Progenitor cell of endocrine pancreas (in vitro differentiated cells): Measurements from ENCODE around the gene C10orf53. TPM values are rescaled to one million over a fixed set of nuclear protein-coding genes. Genes with fewer than 3 reads are reported as not detected.

Experiments
- DNase-seq: peaks from one replicate; pipeline ENCODE4 v3.0.0; 2021; ENCODE audit warnings: low spot score; ENCODE audit not compliant: unreplicated experiment
- H3K27ac Mint-ChIP-seq: 2 replicates; pipeline ENCODE4 v1.8.0; 2021; ENCODE audit warnings: mild to moderate bottlenecking, moderate library complexity, mixed read lengths
- H3K27me3 Mint-ChIP-seq: 2 replicates; pipeline ENCODE4 v1.8.0; 2021; ENCODE audit warnings: mixed read lengths
- H3K36me3 Mint-ChIP-seq: 2 replicates; pipeline ENCODE4 v1.8.0; 2022; ENCODE audit warnings: mixed read lengths; ENCODE audit not compliant: insufficient read depth
- H3K4me1 Mint-ChIP-seq: 2 replicates; pipeline ENCODE4 v1.8.0; 2021; ENCODE audit warnings: low read depth, mixed read lengths
- H3K4me3 Mint-ChIP-seq: 2 replicates; pipeline ENCODE4 v1.8.0; 2021; ENCODE audit warnings: low read depth, mild to moderate bottlenecking, moderate library complexity, mixed read lengths
- H3K9me3 Mint-ChIP-seq: 2 replicates; pipeline ENCODE4 v1.8.0; 2021; ENCODE audit warnings: low read depth, mixed read lengths
- CTCF ChIP-seq: fragments of 200-600 bp; sonication (generic); IDR thresholded peaks from one replicate; pipeline ENCODE4 v1.5.0; 2021; ENCODE audit warnings: antibody characterized with exemption, mild to moderate bottlenecking; ENCODE audit not compliant: unreplicated experiment
- total RNA-seq: library from RNA; stranded (reverse); gene quantifications from 2 replicates; pipeline ENCODE4 v1.2.1, GENCODE V29; 2021

C10orf53 gene
- total RNA-seq, 1 donor from 2014 or later: not detected

- H3K27me3 Mint-ChIP-seq: no peaks in the 10 kb centered on the region
- H3K36me3 Mint-ChIP-seq: peaks cover 2% of the 10 kb centered on the region
- TF ChIP-seq CTCF: no peak
- H3K27ac Mint-ChIP-seq: no peak overlapping the region
- no peaks in the 10 kb centered on the region for H3K4me1 Mint-ChIP-seq
- no peak overlapping the region for H3K4me3 Mint-ChIP-seq
- peaks cover 14% of the 10 kb centered on the region for H3K9me3 Mint-ChIP-seq
- no peak for DNase-seq
These were observed 47.1 kb downstream of the C10orf53 start for GRCh38 chr10:49726593-49726992.

- no peak for DNase-seq
- Mint-ChIP-seq H3K9me3 (peaks cover 2% of the 10 kb centered on the region), H3K27ac (no peak overlapping the region), H3K4me1 (peaks cover 1% of the 10 kb centered on the region), H3K36me3 (peaks cover 3% of the 10 kb centered on the region), H3K4me3 (no peak overlapping the region), H3K27me3 (no peaks in the 10 kb centered on the region)
- no peak for TF ChIP-seq CTCF
These were observed 54.4 kb downstream of the C10orf53 start for GRCh38 chr10:49733866-49734265.

- Mint-ChIP-seq H3K4me1 (peaks cover 1% of the 10 kb centered on the region), H3K9me3 (no peaks in the 10 kb centered on the region), H3K27ac (no peak overlapping the region), H3K27me3 (no peaks in the 10 kb centered on the region), H3K4me3 (no peak overlapping the region), H3K36me3 (peaks cover 2% of the 10 kb centered on the region)
- DNase-seq: no peak
- TF ChIP-seq CTCF: no peak
These were observed 55.2 kb downstream of the C10orf53 start for GRCh38 chr10:49734676-49735075.

GRCh38 chr10:49735161-49735560 lies 55.7 kb downstream of the C10orf53 start:
- Mint-ChIP-seq H3K4me3 (no peak overlapping the region), H3K4me1 (peaks cover 1% of the 10 kb centered on the region), H3K9me3 (no peaks in the 10 kb centered on the region), H3K36me3 (peaks cover 2% of the 10 kb centered on the region), H3K27ac (no peak overlapping the region), H3K27me3 (no peaks in the 10 kb centered on the region)
- no peak for DNase-seq
- no peak for TF ChIP-seq CTCF

- Mint-ChIP-seq H3K27me3 (no peaks in the 10 kb centered on the region), H3K4me1 (peaks cover 1% of the 10 kb centered on the region), H3K9me3 (no peaks in the 10 kb centered on the region), H3K27ac (no peak overlapping the region), H3K4me3 (no peak overlapping the region), H3K36me3 (peaks cover 2% of the 10 kb centered on the region)
- TF ChIP-seq CTCF: no peak
- DNase-seq: no peak
These were observed 56.6 kb downstream of the C10orf53 start for GRCh38 chr10:49735848-49736563.
